HG03457 (cell line): ENCODE results near the gene RALBP1.

Source experiments
- ATAC-seq: cut with Tn5 transposase; IDR thresholded peaks from one replicate; pipeline ENCODE4 v1.9.1; 2021; ENCODE audit warnings: moderate number of reproducible peaks; ENCODE audit not compliant: unreplicated experiment

RALBP1 gene

GRCh38 chr18:9506046-9506792, 30.9 kb downstream of the RALBP1 start:
- no peak for ATAC-seq

GRCh38 chr18:9507565-9508088, 32.3 kb downstream of the RALBP1 start:
- ATAC-seq = no peak

GRCh38 chr18:9508446-9509025, 33.2 kb downstream of the RALBP1 start:
- ATAC-seq = no peak

- ATAC-seq = no peak
Measured at GRCh38 chr18:9513971-9514512, 38.7 kb downstream of the RALBP1 start.

GRCh38 chr18:9516437-9517064, 41.2 kb downstream of the RALBP1 start:
- ATAC-seq = no peak

- no peak for ATAC-seq
Measured at GRCh38 chr18:9517869-9518268, 42.6 kb downstream of the RALBP1 start.

- no peak for ATAC-seq
Measured at GRCh38 chr18:9519399-9519798, 44.1 kb downstream of the RALBP1 start.

- ATAC-seq = no peak
Measured at GRCh38 chr18:9520666-9521065, 45.4 kb downstream of the RALBP1 start.

- ATAC-seq = no peak
Measured at GRCh38 chr18:9521770-9522169, 46.5 kb downstream of the RALBP1 start.

GRCh38 chr18:9522952-9523351, 47.6 kb downstream of the RALBP1 start:
- no peak for ATAC-seq

- ATAC-seq = no peak
Measured at GRCh38 chr18:9526458-9526857, 51.1 kb downstream of the RALBP1 start.

- ATAC-seq = no peak
Measured at GRCh38 chr18:9530226-9531009, 55.1 kb downstream of the RALBP1 start.

- ATAC-seq = no peak
Measured at GRCh38 chr18:9531791-9532410, 56.6 kb downstream of the RALBP1 start.

- no peak for ATAC-seq
Measured at GRCh38 chr18:9534844-9535243, 59.5 kb downstream of the RALBP1 start.

- ATAC-seq = no peak
Measured at GRCh38 chr18:9535430-9535991, 60.2 kb downstream of the RALBP1 start.

- no peak for ATAC-seq
Measured at GRCh38 chr18:9536354-9537152, 61.2 kb downstream of the RALBP1 start.

- no peak for ATAC-seq
Measured at GRCh38 chr18:9537677-9538076, 62.4 kb downstream of the RALBP1 start.

GRCh38 chr18:9539283-9539682, 64.0 kb downstream of the RALBP1 start:
- no peak for ATAC-seq

GRCh38 chr18:9539938-9540337, 64.6 kb downstream of the RALBP1 start:
- no peak for ATAC-seq
